Measurements from ENCODE around the gene HAUS5.

Gene HAUS5

GRCh38 chr19:35608251-35608650 lies 4.3 kb upstream of the HAUS5 start:
- DNase-seq (ENCODE audit: low read depth), result no peak

- DNase-seq (ENCODE audit: low read depth), result peak; percentile 78
Observed at GRCh38 chr19:35609851-35610353, 2.6 kb upstream of the HAUS5 start.

- no peak for DNase-seq (ENCODE audit: low read depth)
Observed at GRCh38 chr19:35612224-35612558, 344 bp upstream of the HAUS5 start.

GRCh38 chr19:35613574-35613973 lies 1.0 kb downstream of the HAUS5 start:
- DNase-seq (ENCODE audit: low read depth), result no peak

- DNase-seq (ENCODE audit: low read depth), result no peak
Observed at GRCh38 chr19:35615036-35615435, 2.5 kb downstream of the HAUS5 start.

- DNase-seq (ENCODE audit: low read depth), result no peak
Observed at GRCh38 chr19:35618857-35619256, 6.3 kb downstream of the HAUS5 start.

GRCh38 chr19:35619290-35619923 lies 6.9 kb downstream of the HAUS5 start:
- DNase-seq (ENCODE audit: low read depth), result no peak

GRCh38 chr19:35620001-35620400 lies 7.5 kb downstream of the HAUS5 start:
- DNase-seq (ENCODE audit: low read depth), result no peak

GRCh38 chr19:35621708-35622107 lies 9.2 kb downstream of the HAUS5 start:
- no peak for DNase-seq (ENCODE audit: low read depth)

- DNase-seq (ENCODE audit: low read depth), result no peak
Observed at GRCh38 chr19:35622750-35623149, 10.2 kb downstream of the HAUS5 start.

- no peak for DNase-seq (ENCODE audit: low read depth)
Observed at GRCh38 chr19:35623327-35624010, 10.9 kb downstream of the HAUS5 start.

GRCh38 chr19:35628264-35628564 lies 15.7 kb downstream of the HAUS5 start:
- no peak for DNase-seq (ENCODE audit: low read depth)

- peak; percentile 98 for DNase-seq (ENCODE audit: low read depth)
Observed at GRCh38 chr19:35628565-35629331, 16.2 kb downstream of the HAUS5 start, which contains the start of gene RBM42. Gene RBM42 (plus strand): TSS chr19:35629036. CDS start chr19:35629154, 118 bp downstream.

GRCh38 chr19:35629332-35629633 lies 16.7 kb downstream of the HAUS5 start:
- DNase-seq (ENCODE audit: low read depth), result no peak

GRCh38 chr19:35633727-35634440 lies 21.3 kb downstream of the HAUS5 start:
- no peak for DNase-seq (ENCODE audit: low read depth)

- DNase-seq (ENCODE audit: low read depth), result no peak
Observed at GRCh38 chr19:35636651-35637050, 24.1 kb downstream of the HAUS5 start.

GRCh38 chr19:35637165-35637564 lies 24.6 kb downstream of the HAUS5 start:
- DNase-seq (ENCODE audit: low read depth), result no peak

- no peak for DNase-seq (ENCODE audit: low read depth)
Observed at GRCh38 chr19:35639321-35639639, 26.7 kb downstream of the HAUS5 start.

- DNase-seq (ENCODE audit: low read depth), result no peak
Observed at GRCh38 chr19:35639863-35640262, 27.3 kb downstream of the HAUS5 start.

- DNase-seq (ENCODE audit: low read depth), result peak; percentile 43
Observed at GRCh38 chr19:35641515-35642151, 29.1 kb downstream of the HAUS5 start, which contains the start of gene ETV2. Gene ETV2 (plus strand): TSS chr19:35641745. CDS start chr19:35642461, 716 bp downstream.

GRCh38 chr19:35642312-35642711 lies 29.8 kb downstream of the HAUS5 start:
- no peak for DNase-seq (ENCODE audit: low read depth)

- DNase-seq (ENCODE audit: low read depth), result no peak
Observed at GRCh38 chr19:35642798-35643254, 30.3 kb downstream of the HAUS5 start.
